OCI-M2 (cell line): ENCODE measurements around the gene MAEA.

Source experiments
- DNase-seq: peaks from one replicate; lab custom pipeline; 2025; ENCODE audit not compliant: unreplicated experiment; lab: John Stamatoyannopoulos, UW

MAEA gene

GRCh38 chr4:1298461-1298860, 8.8 kb downstream of the MAEA start:
- DNase-seq, result no peak

- no peak for DNase-seq
Observed at GRCh38 chr4:1299301-1299860, 9.7 kb downstream of the MAEA start.

- no peak for DNase-seq
Observed at GRCh38 chr4:1300466-1301455, 11.1 kb downstream of the MAEA start.

GRCh38 chr4:1302159-1302558, 12.5 kb downstream of the MAEA start:
- DNase-seq, result no peak

- no peak for DNase-seq
Observed at GRCh38 chr4:1305261-1305711, 15.6 kb downstream of the MAEA start.

- DNase-seq, result no peak
Observed at GRCh38 chr4:1305781-1306455, 16.2 kb downstream of the MAEA start.

- DNase-seq, result no peak
Observed at GRCh38 chr4:1307951-1308735, 18.5 kb downstream of the MAEA start.

GRCh38 chr4:1309261-1310010, 19.7 kb downstream of the MAEA start:
- DNase-seq, result no peak

- DNase-seq, result no peak
Observed at GRCh38 chr4:1310031-1310795, 20.5 kb downstream of the MAEA start.

- no peak for DNase-seq
Observed at GRCh38 chr4:1310796-1311631, 21.3 kb downstream of the MAEA start.

- no peak for DNase-seq
Observed at GRCh38 chr4:1312821-1313640, 23.3 kb downstream of the MAEA start.

- no peak for DNase-seq
Observed at GRCh38 chr4:1315306-1315705, 25.6 kb downstream of the MAEA start.

GRCh38 chr4:1315836-1316536, 26.3 kb downstream of the MAEA start:
- DNase-seq, result no peak

- no peak for DNase-seq
Observed at GRCh38 chr4:1316537-1317168, 27.0 kb downstream of the MAEA start.

- DNase-seq, result no peak
Observed at GRCh38 chr4:1317177-1318045, 27.7 kb downstream of the MAEA start.

- no peak for DNase-seq
Observed at GRCh38 chr4:1318046-1318375, 28.3 kb downstream of the MAEA start.
